ELF-1 (cell line): ENCODE results near the gene ABCA4.

Source experiments
- DNase-seq: peaks from one replicate; pipeline ENCODE4 v3.0.0-alpha.2; 2016; ENCODE audit warnings: low read depth, low spot score

The ABCA4 gene

DNA sequence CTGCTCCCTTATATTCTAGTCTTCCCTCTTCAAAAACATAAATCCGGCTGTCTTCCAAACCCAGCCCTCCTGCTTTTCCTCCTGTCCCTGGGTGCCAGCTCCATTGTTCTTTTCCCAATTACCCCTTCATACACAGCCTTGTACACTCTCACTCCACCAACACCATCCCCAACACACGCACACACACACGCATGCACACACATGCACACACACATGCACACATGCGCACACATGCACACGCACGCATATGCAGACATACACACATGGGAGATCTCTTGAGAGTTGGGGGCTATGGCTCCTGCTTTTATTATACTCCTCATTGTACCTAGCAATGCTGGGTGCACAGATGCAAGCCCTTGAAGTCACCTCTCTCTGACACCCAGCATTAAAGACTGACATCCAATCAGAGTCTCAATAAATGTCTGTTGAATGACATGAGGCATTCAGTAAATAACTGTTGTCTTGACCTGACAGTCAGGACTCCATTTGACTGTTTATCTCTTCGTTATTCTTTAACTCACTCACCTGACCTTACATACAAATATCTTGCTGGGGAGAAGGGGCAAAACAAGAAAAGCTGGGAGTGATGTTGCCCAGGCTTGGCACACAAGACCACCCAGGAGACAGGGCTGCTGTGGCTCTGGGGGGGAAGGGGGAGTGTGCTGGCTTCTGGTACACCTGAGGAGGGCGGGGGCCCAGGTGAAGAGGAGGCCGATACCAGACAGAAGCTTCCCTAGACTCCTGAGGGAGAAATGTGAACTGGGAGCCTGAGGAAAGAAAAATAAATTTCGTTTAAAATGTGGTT is 16.0 kb downstream of the ABCA4 start:
- no peak for DNase-seq

DNA sequence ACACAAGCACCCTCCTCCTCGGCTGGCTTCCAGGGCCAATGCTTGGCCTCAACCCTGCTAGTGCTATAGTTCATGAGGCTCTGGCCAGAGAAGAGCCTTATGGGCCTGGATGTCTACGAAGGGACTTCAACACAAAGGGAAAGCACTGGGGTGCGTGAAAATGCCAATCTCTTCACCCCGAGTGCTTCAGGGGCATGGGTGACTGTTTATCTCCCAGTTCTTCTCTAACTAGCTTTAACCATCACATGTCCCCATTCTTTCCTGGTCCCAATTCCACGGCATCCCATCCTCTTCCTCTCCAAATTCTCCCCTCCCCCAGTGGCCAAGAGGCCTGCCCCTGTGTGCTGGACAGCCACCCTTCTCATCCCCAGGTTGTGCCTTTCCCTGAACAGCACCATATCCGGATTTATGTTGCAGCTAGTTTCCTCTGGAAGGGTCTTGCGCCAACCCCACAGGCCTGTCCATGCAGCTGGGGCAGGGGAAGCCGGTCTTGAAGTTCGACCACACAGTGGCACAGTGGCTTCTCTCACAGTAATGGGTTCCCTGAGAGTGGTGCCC is 16.7 kb downstream of the ABCA4 start:
- DNase-seq, result no peak

DNA sequence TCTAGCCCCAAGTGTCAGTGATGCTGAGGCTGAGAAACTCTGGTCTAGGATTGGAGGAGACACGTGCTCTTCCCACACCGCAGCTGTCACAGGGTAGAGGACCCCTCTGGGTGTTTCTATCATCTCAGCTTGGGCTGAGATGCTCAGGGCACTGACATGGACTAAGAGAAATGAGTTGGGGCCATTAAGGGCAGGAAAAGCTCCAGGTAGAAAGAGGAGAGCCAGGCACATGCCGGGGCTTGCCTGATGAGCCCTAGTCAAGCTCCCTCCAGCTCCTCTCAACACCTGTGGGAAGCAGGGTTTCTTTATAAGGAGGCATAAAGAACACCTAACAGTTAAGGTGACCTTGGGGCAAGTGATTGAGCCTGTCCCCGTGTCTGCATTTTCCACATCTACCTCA is 17.3 kb downstream of the ABCA4 start:
- no peak for DNase-seq

DNA sequence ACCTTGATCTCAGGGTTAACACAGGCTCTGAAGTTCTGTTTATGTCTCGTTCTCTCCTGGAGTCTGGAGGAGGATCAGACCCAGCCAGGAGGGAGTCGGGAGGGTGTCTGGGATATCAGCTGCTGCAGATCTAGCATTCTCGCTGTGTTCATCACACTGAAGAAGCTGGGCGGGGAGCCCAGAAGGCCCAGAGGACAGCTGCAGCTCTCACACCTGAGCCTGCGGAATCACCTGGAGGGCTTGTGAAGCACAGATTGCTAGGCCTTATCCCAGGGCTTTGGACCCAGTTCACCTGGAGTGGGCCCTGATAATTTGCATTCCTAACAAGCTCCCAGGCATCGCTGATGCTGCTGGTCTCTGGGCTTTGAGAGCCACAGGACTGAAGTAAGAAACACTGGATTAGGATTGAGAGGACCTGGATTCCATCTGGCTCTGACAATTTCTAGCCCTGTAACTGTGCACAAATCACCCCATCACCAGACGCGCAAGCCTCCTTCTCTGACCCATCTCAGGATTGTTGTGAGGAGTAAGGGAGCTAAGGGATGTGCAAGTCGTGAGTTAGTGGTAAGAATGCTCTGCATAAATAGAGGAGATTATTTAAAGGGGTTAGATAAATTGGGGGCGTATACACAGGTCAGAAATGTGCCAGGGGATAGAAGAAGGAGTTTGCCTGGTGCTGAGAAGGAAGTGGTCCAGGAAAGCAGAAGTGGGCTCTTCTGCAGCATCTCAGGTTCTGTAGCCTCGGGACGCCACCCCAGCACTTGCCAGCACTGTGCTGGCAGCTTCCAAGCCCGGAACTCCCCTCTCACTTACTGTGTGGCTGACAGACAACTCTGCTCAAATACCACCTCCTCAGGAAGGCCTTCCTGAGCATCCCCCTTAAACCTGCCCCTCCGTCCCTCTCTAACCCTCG is 19.1 kb downstream of the ABCA4 start:
- DNase-seq, result peak; percentile 91

DNA sequence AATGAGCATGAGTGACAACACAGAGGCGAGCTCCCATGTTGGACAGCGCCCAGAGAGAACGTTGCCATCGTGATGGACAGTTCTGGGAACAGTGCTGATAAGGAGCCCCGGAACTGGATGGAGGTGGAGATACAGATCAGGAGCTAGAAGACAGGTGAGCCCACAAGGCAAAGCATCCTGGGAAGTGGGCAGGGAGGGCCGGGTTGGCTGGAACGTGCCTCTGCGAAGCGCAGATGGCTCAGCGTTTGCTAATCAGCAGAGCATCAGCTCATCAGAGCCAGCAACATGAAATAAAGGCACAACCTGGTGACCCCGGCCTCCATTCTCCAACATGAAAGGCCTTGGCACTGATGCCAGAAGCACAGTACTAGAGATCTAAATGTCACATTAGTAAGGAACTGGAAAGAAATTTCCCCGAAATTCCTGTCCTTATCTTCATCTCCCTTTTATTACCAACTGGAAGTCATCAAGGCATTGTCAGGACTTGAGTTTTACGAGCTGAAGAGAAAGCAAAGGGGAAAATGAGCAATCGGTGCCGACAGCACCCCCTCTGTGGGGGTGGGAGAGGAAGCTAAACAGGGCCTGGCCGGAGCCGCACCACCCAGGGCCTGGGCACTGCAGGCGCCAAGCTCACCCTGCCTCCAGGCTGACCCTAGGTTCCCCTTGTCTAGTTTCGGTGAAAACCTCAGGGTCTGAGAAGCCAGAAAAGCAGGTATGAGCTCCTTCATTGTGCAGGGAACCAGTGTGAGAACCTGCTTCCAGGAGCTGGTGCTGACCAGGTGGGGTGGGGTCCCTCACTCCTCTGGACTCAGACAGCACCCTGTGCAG is 19.9 kb downstream of the ABCA4 start:
- peak; percentile 90 for DNase-seq

DNA sequence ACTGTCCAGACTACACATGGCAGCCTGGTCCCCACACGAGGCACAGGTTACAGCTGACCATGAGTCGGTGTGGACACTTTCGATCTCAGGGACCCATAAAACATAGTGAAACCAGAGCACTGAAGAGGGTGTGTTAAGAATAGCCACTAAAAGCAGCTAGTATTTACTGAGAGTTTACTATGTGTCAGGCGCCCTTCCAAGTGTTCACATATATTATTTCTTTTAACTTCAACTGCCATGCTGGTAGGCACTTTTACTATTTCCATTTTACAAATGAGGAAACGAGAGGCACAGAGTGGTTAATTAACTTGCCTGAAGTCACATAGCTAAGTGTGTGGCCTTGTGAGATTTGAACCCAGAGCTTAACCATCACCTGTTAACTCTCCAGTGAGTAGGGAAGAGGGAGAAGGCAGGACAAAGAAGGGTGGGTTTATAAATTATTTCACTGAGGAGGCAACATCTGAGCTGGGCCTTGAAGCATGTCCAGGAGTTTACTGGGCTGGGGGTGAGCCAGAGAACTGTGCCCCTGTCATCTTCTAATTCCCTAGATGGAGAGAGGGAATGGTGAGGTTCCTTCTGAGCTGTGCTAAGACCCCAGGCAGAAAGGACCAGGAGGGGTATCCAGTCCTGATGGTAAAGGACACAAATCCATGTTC is 20.7 kb downstream of the ABCA4 start:
- DNase-seq, result no peak

DNA sequence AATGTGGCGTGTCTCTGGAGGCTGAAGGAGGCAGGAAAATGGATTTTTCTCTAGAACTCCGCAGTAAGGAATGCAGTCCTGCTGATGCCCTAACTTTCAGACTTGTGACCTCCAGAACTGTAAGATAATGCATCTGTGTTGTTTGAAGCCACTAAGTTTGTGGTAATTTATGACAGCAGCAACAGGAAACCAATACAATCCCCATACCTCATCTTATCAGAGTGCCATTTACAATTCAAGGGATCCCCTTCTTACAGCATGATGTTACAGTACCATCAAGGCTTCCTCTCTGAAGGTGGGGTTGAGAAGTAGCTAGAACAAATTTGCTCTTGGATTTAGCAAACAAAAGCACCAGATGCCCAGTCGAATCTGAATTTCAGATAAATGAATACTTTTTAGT is 21.6 kb downstream of the ABCA4 start:
- no peak for DNase-seq

DNA sequence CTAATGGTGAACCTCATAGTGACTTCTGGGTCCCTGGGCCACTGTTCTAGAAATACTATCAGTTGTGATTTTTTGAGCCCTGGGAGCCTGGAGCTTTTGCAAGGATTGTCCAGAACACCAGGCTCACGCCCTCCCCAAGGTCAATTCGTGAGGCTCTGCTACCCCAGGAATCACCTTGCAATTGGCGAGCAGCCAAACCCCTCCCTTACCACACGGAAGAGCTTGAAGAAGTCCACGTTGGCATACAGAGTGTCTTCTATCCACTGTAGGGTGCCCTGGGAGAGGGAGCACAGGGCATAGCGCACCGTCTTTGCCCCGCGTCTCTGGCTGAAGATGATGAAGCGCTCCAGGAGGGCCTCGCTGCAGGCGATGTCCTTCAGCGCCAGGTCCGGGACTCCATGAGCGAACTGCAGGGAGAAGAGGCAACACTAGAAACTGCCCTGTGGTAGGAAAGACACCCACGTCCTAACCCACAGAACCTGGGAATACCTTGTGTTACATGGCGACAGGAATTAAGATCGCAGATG is 22.3 kb downstream of the ABCA4 start:
- no peak for DNase-seq

DNA sequence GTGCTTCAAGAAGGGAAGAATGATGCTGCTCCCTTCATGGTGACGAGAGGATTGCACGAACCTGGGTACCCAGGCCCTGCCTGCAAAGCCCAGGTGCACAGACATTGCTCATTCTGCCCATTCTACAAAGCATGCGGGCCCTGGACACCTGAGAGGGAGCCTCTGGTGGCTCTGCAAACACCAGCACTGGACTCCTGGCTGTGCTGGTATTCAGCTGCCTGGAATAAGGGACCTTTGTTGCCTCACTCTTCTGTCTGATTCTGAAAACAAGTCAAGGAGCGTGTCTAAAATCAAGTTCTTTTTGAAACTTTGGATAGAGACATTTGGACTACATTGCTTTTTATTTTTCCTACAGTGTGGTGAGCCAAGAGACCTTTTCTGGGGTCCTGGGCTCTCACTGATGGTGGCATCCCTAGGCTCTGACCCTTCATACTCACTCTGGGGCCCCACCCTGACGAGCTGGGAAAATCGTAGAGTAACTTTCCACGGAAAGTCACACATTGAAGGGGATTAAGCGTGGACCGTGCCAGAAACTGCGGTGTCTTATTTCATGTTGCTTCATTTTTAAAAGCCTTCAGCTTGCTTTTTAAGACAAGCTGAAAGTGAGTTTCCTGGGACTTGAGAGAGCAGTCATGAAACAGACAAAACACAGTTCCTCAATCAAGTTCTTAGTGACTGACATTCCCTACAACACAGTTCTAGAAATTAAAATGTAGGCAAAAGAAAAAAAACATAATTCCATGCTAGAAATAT is 24.0 kb downstream of the ABCA4 start:
- no peak for DNase-seq

DNA sequence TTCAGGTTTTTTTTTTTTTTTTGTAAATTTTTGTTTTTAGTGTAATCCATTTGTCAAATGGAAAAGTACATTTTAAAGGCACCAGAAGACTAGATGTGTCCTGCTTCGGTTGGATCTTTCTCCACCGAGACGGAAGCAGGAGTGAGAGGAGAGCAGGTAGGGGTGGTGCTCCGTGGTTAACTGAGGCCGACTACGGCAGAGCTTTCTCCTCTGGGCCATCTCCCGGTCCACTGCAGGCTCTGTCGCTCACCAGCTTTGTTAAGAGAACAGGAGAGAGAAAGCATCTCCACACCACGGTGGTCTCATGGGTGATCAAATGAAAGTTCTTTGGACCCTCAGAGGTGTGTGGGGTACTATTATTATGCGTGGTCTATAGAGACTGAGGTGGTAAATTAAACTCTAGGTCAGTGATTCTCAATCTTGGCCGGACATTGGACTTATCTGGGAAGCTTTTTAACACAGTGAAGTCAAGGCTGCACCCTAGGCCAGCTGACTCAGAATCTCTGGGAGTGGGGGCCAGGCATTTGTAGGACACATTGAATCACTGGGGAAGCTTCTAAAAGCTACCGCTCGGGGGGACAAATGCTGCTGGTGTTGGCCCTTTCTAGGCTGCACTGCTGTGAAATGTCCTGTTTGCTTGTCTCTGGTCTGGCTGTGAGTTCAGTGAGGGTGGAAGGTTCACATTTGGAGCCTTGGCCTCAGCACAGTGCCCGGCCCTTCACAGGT is 25.0 kb downstream of the ABCA4 start:
- no peak for DNase-seq

DNA sequence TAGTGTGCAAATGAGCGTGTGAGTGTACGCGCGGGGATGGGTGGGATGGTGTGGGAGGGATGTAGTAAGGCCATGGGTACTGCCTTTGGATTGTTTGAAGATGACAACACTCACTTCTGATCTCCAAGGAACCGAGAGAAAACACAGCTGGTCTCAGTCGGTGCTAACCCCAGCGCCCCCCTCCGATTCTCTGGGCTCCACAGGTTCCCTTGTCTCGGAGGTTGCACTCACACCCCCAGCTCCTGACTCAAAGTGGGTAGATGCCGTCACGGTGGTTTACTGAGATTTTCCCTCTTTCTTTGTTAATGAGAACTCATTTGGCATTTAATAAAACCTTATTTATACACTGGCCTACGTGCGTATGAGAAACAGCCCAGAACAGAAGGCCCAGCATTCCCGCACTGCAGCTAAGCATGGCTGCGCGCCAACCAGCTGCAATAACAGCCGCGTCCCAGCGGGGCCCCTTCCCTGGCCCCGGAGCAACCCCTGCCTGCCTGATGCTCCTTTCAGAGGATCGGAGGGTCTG is 25.8 kb downstream of the ABCA4 start:
- DNase-seq, result no peak

DNA sequence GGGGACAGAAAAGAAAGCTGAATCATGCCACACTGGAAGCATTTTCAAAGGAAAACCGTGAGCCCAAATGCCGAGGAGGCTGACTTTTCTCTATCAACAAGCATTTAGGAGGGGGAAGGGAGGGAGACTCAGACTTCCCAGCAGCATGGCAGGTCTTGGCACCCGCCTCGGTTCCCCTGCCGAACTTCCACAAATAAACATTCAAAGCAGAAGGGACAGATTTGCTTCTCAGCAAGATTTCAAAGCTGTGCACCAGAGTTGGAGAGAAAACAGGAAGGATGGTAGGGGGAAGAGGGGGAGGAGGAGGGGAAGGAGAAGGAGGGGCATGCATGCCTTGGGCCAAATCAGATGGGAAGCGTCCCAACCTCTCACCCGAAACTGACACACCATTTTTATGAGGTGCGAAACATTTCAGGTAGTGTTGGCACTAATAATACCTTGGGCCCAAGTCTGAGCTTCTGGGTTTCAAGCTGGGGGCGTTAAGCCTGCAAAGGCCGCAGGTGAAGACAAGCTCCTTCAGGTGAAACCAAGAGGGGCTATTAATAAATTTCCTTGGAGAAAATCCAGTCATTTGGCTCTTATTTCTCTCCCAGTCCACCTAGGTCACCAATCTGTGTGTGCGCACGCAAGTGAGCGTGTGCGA is 26.4 kb downstream of the ABCA4 start:
- DNase-seq, result no peak

DNA sequence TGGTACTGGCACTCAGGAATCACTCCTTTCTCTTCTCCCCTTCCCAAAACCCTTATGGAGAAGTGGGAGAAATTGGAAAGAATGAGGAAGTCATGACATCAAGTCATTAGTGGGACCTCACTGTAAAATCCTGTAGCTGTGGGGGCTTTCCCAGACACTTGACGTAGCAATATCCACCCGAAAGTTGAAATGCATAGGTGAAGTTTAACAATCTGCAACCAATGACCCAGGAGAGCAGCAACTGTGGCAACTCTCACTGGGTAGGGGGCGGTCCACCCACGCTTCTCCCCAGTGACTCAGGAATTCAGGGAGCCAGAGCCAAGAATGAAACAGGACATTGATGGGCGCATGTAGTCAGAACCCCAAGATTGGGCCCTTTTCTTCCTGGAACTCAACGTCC is 27.0 kb downstream of the ABCA4 start:
- DNase-seq, result no peak

DNA sequence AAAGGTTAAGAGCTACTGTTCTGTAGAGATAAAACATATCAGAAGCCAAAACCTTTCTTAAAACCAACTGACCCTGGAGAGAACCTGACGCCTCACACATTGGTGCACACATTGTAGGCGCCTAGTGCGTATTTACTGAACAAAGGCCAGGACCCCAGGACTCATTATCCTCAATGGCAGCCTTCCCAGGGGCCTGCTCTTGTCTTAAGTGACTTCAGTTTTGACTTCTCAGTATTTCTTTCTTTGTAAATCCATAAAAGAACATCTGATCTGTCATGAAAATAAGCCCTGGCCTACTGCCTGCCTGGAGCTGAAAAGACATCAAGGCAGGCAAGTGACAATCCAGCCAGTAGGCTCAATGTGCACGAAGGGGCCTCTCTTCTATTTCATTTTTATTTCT is 27.6 kb downstream of the ABCA4 start:
- DNase-seq, result no peak

DNA sequence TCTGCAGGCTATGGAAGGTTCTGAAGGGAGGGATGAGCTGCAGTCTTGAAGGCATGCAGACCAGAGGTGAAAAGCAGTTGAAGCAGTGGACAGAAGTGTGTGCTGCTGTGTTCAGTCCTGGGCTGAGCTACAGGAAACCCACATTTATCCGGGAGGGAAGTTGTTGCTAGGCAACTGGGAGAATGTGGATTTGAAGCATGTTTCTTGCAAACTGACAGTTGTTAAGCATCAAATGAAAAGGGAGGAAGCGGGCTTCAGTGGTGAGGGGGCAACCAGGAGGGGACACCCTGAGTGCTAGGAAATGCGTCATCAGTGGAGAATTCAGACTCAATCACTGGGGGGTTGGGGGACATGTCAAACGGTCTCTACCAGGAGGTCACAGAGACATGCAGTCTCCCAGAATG is 28.7 kb downstream of the ABCA4 start:
- peak; percentile 51 for DNase-seq

DNA sequence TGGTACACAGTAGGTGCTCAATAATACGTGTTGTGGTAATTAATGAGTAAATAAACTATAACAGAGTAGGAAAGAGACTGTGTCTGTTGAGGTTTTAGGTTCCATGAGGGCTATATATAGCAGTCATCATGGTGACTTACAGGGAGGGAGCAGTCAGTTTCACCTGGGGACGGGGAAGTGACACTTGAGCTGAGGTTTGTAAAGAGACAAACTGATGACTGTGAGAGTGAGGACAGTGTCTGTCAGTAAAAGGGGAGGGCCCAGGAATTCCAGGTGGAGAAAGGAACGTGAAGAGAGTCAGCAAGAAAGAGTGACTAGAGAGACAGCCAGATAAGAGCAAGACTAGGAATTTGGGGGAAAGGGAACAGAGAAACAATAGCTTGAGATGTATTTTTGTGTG is 30.2 kb downstream of the ABCA4 start:
- no peak for DNase-seq

DNA sequence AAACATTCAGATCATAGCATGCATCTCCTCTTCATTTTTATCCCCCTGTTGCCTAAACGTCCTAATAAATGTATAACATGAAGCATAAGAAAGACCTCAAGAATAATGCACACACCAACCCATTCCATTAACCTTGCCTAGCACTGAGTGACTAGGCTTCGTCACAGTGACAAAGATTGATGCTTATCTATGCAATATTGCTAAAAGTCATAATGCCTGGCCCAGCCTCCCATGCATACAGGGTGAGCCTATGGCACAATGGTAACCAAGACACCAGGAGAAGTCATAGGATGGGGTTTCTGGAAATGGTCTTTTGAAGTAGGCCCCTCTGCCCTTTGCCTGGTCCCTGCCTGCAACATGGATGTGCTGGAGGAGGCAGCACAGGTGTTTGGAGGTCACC is 33.8 kb downstream of the ABCA4 start:
- DNase-seq, result no peak

DNA sequence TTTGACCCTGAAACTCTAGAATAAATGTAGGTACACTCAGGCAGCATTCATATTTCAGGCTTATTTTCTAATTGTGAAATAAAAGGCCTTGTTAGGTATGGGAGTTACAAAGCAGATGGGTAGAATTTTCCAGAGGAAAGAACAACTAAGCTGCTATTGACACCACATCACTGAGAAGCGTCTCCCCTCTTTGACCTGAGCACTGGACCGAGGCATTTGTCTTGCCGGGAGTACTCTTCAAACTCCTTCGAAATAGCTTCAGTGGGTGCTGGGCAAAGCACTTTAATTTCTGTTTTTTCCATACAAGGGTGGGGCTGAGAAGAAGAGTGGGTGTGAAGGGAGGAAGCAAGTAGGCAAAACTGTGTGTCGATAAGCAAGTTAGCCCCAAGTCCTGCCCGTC is 36.4 kb downstream of the ABCA4 start:
- no peak for DNase-seq

DNA sequence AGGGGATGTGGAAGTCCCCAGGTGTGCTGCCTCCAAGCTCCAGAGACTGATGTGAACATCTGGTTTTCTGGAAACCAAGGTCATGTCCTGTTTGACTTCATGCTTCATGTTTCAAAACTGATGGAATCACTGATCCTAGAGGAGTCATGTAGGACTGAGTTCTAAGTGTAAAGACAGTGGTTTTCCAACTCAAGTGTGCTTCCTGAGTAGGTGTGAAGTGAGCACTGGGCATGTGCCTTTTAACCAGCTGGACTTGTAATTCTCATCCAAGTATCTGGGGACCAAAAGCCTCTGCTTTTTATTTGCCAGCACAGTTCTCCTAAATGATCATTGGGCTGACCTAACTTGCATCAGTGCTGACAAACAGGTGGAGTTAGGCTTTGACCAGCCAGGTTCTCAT is 36.9 kb downstream of the ABCA4 start:
- no peak for DNase-seq
